HCT116 (cell line): ENCODE results near the gene PFKFB3. TPM values are rescaled to one million over a fixed set of nuclear protein-coding genes. Genes with fewer than 3 reads are reported as not detected.

ENCODE experiments used
- ATAC-seq: fragments of 200-7000 bp; cut with Tn5 transposase; 2 replicates; pipeline ENCODE4 v1.9.1; 2020; ENCODE audit warnings: mild to moderate bottlenecking, moderate library complexity
- BruUV-seq: library from RNA; stranded (reverse); fragments of 400-500 nt; replicated peaks from 2 replicates; lab custom pipeline; 2021; lab: Mats Ljungman, UMichigan
- CTCF ChIA-PET: fragments of 300-600 bp; sonication (Branson Sonifier 250); formaldehyde crosslinking; loops from one replicate; lab custom pipeline; 2021; ENCODE audit warnings: antibody characterized with exemption; lab: Charles Lee
- POLR2A ChIA-PET: fragments of 300-600, 350-600 bp; sonication (Branson Sonifier 250); formaldehyde crosslinking; loops from one replicate; lab custom pipeline; 2021; ENCODE audit warnings: antibody characterized with exemption; lab: Charles Lee
- RAD21 ChIA-PET, 2 experiments: fragments of 300-600 bp; sonication (Branson Sonifier 250); formaldehyde crosslinking; loops; one replicate each; lab custom pipeline; 2023; ENCODE audit warnings: low total read pairs in 2 of 2; ENCODE audit not compliant: uncharacterized antibody in 2 of 2, unreplicated experiment in 2 of 2, low non-redundant PET in 1 of 2; lab: Charles Lee
- DNase-seq: peaks from one replicate; pipeline ENCODE4 v3.0.0-alpha.2; 2010; ENCODE audit warnings: low read depth, low spot score
- H2AFZ ChIP-seq: fragments of 200-600 bp; shearing (Covaris generic), sonication (generic); 2 replicates; pipeline ENCODE4 v1.6.1; 2017; ENCODE audit warnings: low read depth, mixed run types, mixed read lengths, antibody characterized with exemption, low read length; ENCODE audit not compliant: poor library complexity, severe bottlenecking
- H3K27ac ChIP-seq: 2 replicates; pipeline ENCODE4 v1.5.1; 2012; ENCODE audit warnings: low read depth, low read length
- H3K27me3 ChIP-seq: fragments of 200-600 bp; sonication (generic); 2 replicates; pipeline ENCODE4 v1.6.1; 2016; ENCODE audit warnings: mixed run types, low read length, mixed read lengths; ENCODE audit not compliant: insufficient read depth
- H3K36me3 ChIP-seq, 2 experiments: fragments of 200-500 bp in 1 of 2; fragments of 200-600 bp in 1 of 2; sonication (Bioruptor generic) in 1 of 2; sonication (generic) in 1 of 2; 2 replicates each; pipeline versions ENCODE4 v1.5.1 to v1.6.1; 2014 to 2016; ENCODE audit warnings: low read length in 2 of 2, inconsistent platforms in 1 of 2, mixed read lengths in 1 of 2, mixed run types in 1 of 2; ENCODE audit not compliant: insufficient read depth in 2 of 2, control insufficient read depth in 1 of 2
- H3K4me1 ChIP-seq, 2 experiments: fragments of 200-600 bp in 1 of 2; sonication (generic) in 1 of 2; 2 replicates each; pipeline versions ENCODE4 v1.5.1 to v1.6.1; 2012 to 2017; ENCODE audit warnings: low read length in 2 of 2, inconsistent platforms in 1 of 2, mild to moderate bottlenecking in 1 of 2, mixed read lengths in 1 of 2, mixed run types in 1 of 2, moderate library complexity in 1 of 2; ENCODE audit not compliant: insufficient read depth in 2 of 2, control insufficient read depth in 1 of 2
- H3K4me2 ChIP-seq: fragments of 200-600 bp; sonication (generic); 2 replicates; pipeline ENCODE4 v1.6.1; 2017; ENCODE audit warnings: mixed run types, low read length, mixed read lengths
- H3K4me3 ChIP-seq, 2 experiments: fragments of 200-600 bp in 1 of 2; sonication (generic) in 1 of 2; replicated peaks in 1 of 2; 2 replicates each; pipeline ENCODE4 v1.5.1; 2011 to 2016; ENCODE audit warnings: low read length in 2 of 2, control low read depth in 1 of 2, low read depth in 1 of 2, mild to moderate bottlenecking in 1 of 2, mixed read lengths in 1 of 2, mixed run types in 1 of 2
- H3K79me2 ChIP-seq: fragments of 200-600 bp; sonication (generic); 2 replicates; pipeline ENCODE4 v1.6.1; 2017; ENCODE audit warnings: mild to moderate bottlenecking, mixed run types, low read length, moderate library complexity, mixed read lengths; ENCODE audit not compliant: insufficient read depth
- H3K9ac ChIP-seq: fragments of 200-600 bp; sonication (generic); 2 replicates; pipeline ENCODE4 v1.6.1; 2016; ENCODE audit warnings: low read length, mixed read lengths
- H3K9me2 ChIP-seq: fragments of 200-600 bp; sonication (generic), shearing (Covaris generic); 2 replicates; pipeline ENCODE4 v1.6.1; 2017; ENCODE audit warnings: mixed run types, mild to moderate bottlenecking, moderate library complexity; ENCODE audit not compliant: insufficient read depth
- H3K9me3 ChIP-seq, 2 experiments: fragments of 200-500 bp in 1 of 2; fragments of 200-600 bp in 1 of 2; sonication (Bioruptor generic) in 1 of 2; sonication (generic) in 1 of 2; 2 replicates each; pipeline ENCODE4 v1.6.1; 2014 to 2017; ENCODE audit warnings: low read length in 2 of 2, mixed read lengths in 2 of 2, inconsistent platforms in 1 of 2, low read depth in 1 of 2, mild to moderate bottlenecking in 1 of 2, mixed run types in 1 of 2, moderate library complexity in 1 of 2; ENCODE audit not compliant: control insufficient read depth in 1 of 2, insufficient read depth in 1 of 2
- H4K20me1 ChIP-seq: fragments of 200-600 bp; sonication (generic), shearing (Covaris generic); 2 replicates; pipeline ENCODE4 v1.6.1; 2017; ENCODE audit warnings: mixed run types, mild to moderate bottlenecking, moderate library complexity; ENCODE audit not compliant: insufficient read depth
- JUND ChIP-seq: IDR thresholded peaks from 2 replicates; pipeline ENCODE4 v1.6.1; 2012
- SP1 ChIP-seq: IDR thresholded peaks from 2 replicates; pipeline ENCODE4 v1.6.1; 2012; ENCODE audit warnings: low read depth
- YY1 ChIP-seq: IDR thresholded peaks from 2 replicates; pipeline ENCODE4 v1.6.1; 2011; ENCODE audit warnings: low read length, low read depth, moderate library complexity, mild to moderate bottlenecking; ENCODE audit not compliant: insufficient replicate concordance; ENCODE audit errors: extremely low read depth
- ZNF274 ChIP-seq: fragments of 200-500 bp; sonication (Bioruptor generic); IDR thresholded peaks from 2 replicates; pipeline ENCODE4 v1.6.1; 2014; ENCODE audit warnings: mild to moderate bottlenecking, low read depth, low read length, inconsistent platforms
- intact Hi-C: fragments of 100-400 bp; cut with micrococcal nuclease; formaldehyde crosslinking; loops from 2 replicates; pipeline ENCODE4 v1.10.0; 2022
- total RNA-seq: library from RNA; stranded (reverse); gene quantifications from one replicate; pipeline ENCODE4 v1.2.1, GENCODE V29; 2021; ENCODE audit not compliant: unreplicated experiment
- TF ChIP-seq, protein P1 (sequence below), 3 experiments: fragments of 200-600 bp in 1 of 3; sonication (generic) in 1 of 3; IDR thresholded peaks in 2 of 3; conservative IDR thresholded peaks in 1 of 3; 2 replicates each; pipeline ENCODE4 v1.5.1; 2012 to 2017; ENCODE audit warnings: low read depth in 2 of 3, low read length in 2 of 3, antibody characterized with exemption in 1 of 3, borderline replicate concordance in 1 of 3, control low read depth in 1 of 3, mild to moderate bottlenecking in 1 of 3, mixed read lengths in 1 of 3, mixed run types in 1 of 3, moderate library complexity in 1 of 3; ENCODE audit not compliant: insufficient read depth in 1 of 3
- TF ChIP-seq, protein P2 (sequence below): IDR thresholded peaks from 2 replicates; pipeline ENCODE4 v1.6.1; 2012
- TF ChIP-seq, protein P3 (sequence below): IDR thresholded peaks from 2 replicates; pipeline ENCODE4 v1.6.1; 2012

The PFKFB3 gene
- total RNA-seq, 1 experiment from 2014 or later: 50.8 TPM

DNA sequence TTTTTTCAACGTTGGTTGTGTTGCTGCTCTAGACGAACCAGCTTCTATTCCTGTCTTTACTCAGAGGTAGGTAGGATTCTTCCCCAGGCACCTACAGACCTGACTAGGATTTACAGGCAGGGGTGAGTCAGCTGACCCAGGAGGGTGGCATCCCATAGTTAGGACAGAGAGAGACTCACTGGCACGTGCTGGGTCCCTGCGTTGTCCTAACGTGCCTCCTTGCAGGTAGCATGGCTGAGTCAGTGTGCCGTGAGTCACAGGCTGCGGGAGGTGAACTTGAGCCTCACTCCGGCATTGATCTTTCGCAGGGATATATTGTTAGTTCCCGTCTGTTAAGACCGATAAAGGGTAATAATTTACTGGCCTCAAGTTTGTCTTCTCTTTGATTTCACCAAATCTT is 96.5 kb downstream of the PFKFB3 start (continued):
- TF ChIP-seq YY1: peak; percentile 74

DNA sequence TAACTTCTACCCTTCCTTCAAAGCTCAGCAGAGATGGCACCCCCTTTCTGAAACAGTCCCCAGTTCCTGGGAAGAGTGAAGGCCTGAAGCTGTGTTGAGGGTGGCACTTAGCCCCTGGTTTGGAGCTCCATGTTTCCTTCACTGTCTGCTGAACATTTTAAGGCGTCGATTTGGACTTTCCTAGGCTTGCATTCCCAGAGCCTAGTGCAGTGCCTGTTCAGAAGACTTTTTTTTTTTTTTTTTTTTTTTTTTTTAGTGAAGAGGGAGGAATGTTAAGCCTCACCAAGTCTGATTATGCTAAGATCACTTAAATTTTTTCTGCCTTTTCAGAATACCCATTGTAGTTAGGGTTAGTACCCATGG is 97.0 kb downstream of the PFKFB3 start:
- TF ChIP-seq JUND (no peak), YY1 (no peak), ZNF274 (no peak)
- Histone ChIP-seq H3K27me3 (no peaks in the 10 kb centered on the region), H2AFZ (peak overlapping the region; percentile 36), H3K36me3 (no peaks in the 10 kb centered on the region), H3K9me3 (no peaks in the 10 kb centered on the region), H3K4me1 (peaks cover 35 to 68% of the 10 kb centered on the region in 2 experiments), H3K9ac (peak overlapping the region; percentile 21), H3K4me2 (peak overlapping the region; percentile 70), H3K79me2 (no peaks in the 10 kb centered on the region), H4K20me1 (no peaks in the 10 kb centered on the region), H3K27ac (peak overlapping the region; percentile 23), H3K9me2 (no peaks in the 10 kb centered on the region), H3K4me3 (peak overlapping the region in 1 of 2 experiments; percentile 21; a peak in 2 of 4 replicates)
- no TSS peak for BruUV-seq
- intact Hi-C loops: no loop called here
- ChIA-PET RAD21 (no interaction called here), POLR2A (interaction anchor here (1.2 kb wide), 1 partner anchor 24 kb away, joined by 4 read pairs; no protein-coding TSS in a partner anchor), CTCF (interaction anchor here (1.0 to 1.2 kb wide), 2 partner anchors 97 to 102 kb away, joined by 3 to 4 read pairs; partner anchors contain the start of gene PFKFB3)
- DNase-seq: no peak
- peak; percentile 38 for ATAC-seq

DNA sequence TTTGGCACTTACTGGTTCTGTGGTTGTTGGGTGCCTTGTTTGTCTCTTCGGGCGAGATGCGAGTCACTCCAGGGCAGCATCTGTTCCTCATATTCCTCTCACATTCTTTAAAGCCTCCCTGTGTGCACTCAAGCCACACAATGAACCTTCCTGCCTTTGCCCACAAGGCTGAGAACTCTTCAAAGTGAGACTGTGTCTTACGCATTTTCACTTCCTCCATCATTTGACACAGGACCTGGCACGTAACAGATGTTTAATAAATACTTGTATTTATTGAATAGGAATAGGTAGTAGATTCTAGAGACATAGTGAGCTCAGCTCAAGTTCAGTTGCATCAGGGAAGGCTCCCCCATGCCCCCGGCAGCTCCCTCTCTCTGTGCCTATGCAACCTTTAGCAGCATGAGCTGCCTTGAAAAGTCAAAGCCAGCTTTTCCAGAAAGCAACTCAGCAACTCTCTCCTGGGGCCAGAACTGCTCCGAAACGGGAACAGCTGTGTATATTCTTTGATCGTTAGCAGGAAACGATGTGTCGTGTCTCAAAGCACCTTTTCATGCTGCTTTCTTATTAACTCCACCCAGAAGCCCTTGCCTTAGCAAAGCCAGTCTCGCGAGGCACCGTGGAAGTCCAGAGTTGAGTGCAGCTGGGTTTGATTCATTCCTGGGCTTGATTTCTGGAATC is 97.5 kb downstream of the PFKFB3 start:
- BruUV-seq: no TSS peak
- no peak for DNase-seq
- H2AFZ ChIP-seq: peak overlapping the region; percentile 36
- ChIA-PET RAD21 (no interaction called here), POLR2A (interaction anchor here (1.2 kb wide), 1 partner anchor 25 kb away, joined by 4 read pairs; no protein-coding TSS in a partner anchor), CTCF (interaction anchor here (1.0 to 1.2 kb wide), 2 partner anchors 98 to 101 kb away, joined by 3 to 4 read pairs; partner anchors contain the start of gene PFKFB3)
- H3K4me1 ChIP-seq: peaks cover 35 to 68% of the 10 kb centered on the region in 2 experiments
- H3K27ac ChIP-seq: peak overlapping the region; percentile 23; the same call in 1 of the 2 replicates
- H3K9ac ChIP-seq: 0 out of 2 replicates have a peak overlapping the region, but pooled peaks have one; percentile 21
- no peaks in the 10 kb centered on the region for H3K9me2 ChIP-seq
- H3K4me3 ChIP-seq: no peak overlapping the region
- H3K4me2 ChIP-seq: peak overlapping the region; percentile 70
- ATAC-seq: peak; percentile 20
- H3K9me3 ChIP-seq: no peaks in the 10 kb centered on the region
- no peaks in the 10 kb centered on the region for H4K20me1 ChIP-seq
- H3K36me3 ChIP-seq: no peaks in the 10 kb centered on the region
- TF ChIP-seq SP1: 0 out of 2 replicates have a peak, but pooled peaks have one; percentile 31
- TF ChIP-seq, protein P1, sequence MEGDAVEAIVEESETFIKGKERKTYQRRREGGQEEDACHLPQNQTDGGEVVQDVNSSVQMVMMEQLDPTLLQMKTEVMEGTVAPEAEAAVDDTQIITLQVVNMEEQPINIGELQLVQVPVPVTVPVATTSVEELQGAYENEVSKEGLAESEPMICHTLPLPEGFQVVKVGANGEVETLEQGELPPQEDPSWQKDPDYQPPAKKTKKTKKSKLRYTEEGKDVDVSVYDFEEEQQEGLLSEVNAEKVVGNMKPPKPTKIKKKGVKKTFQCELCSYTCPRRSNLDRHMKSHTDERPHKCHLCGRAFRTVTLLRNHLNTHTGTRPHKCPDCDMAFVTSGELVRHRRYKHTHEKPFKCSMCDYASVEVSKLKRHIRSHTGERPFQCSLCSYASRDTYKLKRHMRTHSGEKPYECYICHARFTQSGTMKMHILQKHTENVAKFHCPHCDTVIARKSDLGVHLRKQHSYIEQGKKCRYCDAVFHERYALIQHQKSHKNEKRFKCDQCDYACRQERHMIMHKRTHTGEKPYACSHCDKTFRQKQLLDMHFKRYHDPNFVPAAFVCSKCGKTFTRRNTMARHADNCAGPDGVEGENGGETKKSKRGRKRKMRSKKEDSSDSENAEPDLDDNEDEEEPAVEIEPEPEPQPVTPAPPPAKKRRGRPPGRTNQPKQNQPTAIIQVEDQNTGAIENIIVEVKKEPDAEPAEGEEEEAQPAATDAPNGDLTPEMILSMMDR (IDR thresholded peaks at IDR 0.05 in 2 of 3, conservative IDR thresholded peaks at IDR 0.05 in 1 of 3; ENCODE audit: borderline replicate concordance in 1 of 3, insufficient read depth in 1 of 3, low read depth in 2 of 3, low read length in 2 of 3): no peak
- TF ChIP-seq, protein P2, sequence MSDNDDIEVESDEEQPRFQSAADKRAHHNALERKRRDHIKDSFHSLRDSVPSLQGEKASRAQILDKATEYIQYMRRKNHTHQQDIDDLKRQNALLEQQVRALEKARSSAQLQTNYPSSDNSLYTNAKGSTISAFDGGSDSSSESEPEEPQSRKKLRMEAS: no peak
- TF ChIP-seq, protein P3, sequence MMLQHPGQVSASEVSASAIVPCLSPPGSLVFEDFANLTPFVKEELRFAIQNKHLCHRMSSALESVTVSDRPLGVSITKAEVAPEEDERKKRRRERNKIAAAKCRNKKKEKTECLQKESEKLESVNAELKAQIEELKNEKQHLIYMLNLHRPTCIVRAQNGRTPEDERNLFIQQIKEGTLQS: no peak
- no peak for TF ChIP-seq JUND
- H3K79me2 ChIP-seq: no peaks in the 10 kb centered on the region
- no peaks in the 10 kb centered on the region for H3K27me3 ChIP-seq
- intact Hi-C loops: no loop called here
